Upper lobe of left lung (tissue), 4 donors: Measurements from ENCODE around the gene PLEKHG7.
A peak's percentile ranks its signal among the peaks of the same experiment; 100 is the strongest.

ENCODE experiments used
- CTCF ChIP-seq, 6 experiments: fragments of 450-650 bp in 4 of 6; fragments of 200-600 bp in 2 of 6; sonication (generic) in 2 of 6; IDR thresholded peaks; one replicate each; pipeline ENCODE4 v1.5.1; 2016 to 2019; ENCODE audit warnings: antibody characterized with exemption in 6 of 6
- EP300 ChIP-seq, 4 donors: sonication (generic); formaldehyde crosslinking; IDR thresholded peaks; one replicate each; pipeline ENCODE4 v1.5.1; 2017; ENCODE audit warnings: antibody characterized with exemption in 4 of 4, control low read depth in 2 of 4
- POLR2A ChIP-seq, 4 donors: fragments of 450-650 bp; IDR thresholded peaks; one replicate each; pipeline ENCODE4 v1.5.1; 2016 to 2017; ENCODE audit warnings: antibody characterized with exemption in 4 of 4, mild to moderate bottlenecking in 2 of 4
- POLR2AphosphoS5 ChIP-seq, 2 donors: sonication (generic); formaldehyde crosslinking; IDR thresholded peaks; one replicate each; pipeline ENCODE4 v1.5.1; 2017; ENCODE audit warnings: antibody characterized with exemption in 2 of 2

GRCh38 chr12:92717202-92717601 lies 14.4 kb downstream of the PLEKHG7 start:
- peak in 4 of 6 experiments; percentile 19 to 41 (median 38) for TF ChIP-seq CTCF (IDR thresholded peaks at IDR 0.05)
- TF ChIP-seq POLR2A (IDR thresholded peaks at IDR 0.05), result no peak
- no peak for TF ChIP-seq POLR2AphosphoS5 (IDR thresholded peaks at IDR 0.05)
- TF ChIP-seq EP300 (IDR thresholded peaks at IDR 0.05), result no peak
